Measurements from ENCODE around the gene WNT8B.

WNT8B gene

GRCh38 chr10:100531761-100532160, 69.0 kb downstream of the WNT8B start:
- H3K9me3 ChIP-seq (ENCODE audit: control insufficient read depth, low read length), result peaks cover 5% of the 10 kb centered on the region

More at GRCh38 chr10:100531761-100532160, 69.0 kb downstream of the WNT8B start:
- peaks cover 5% of the 10 kb centered on the region for H3K4me1 ChIP-seq (ENCODE audit: control insufficient read depth, insufficient read depth, low read length, poor library complexity, severe bottlenecking)
- H3K4me3 ChIP-seq (ENCODE audit: extremely low read depth, insufficient read depth, low read length, poor library complexity, severe bottlenecking), result no peak overlapping the region
- no peak overlapping the region for H3K27ac ChIP-seq (ENCODE audit: low read depth, low read length, severe bottlenecking)
- peaks cover 16% of the 10 kb centered on the region for H3K36me3 ChIP-seq (ENCODE audit: control insufficient read depth, insufficient read depth, low read length)

All from mesodermal cell (in vitro differentiated cells).